ENCODE measurements around the gene WDFY4.
A peak's percentile ranks its signal among the peaks of the same experiment; 100 is the strongest.

The WDFY4 gene

GRCh38 chr10:48946332-48946731, 261.7 kb downstream of the WDFY4 start:
- H3K27ac Mint-ChIP-seq (ENCODE audit: low read depth), result no peak overlapping the region
- H3K27me3 Mint-ChIP-seq, result peaks cover 10% of the 10 kb centered on the region
- DNase-seq (ENCODE audit: low spot score in 2 of 2), result no peak
- H3K4me3 Mint-ChIP-seq, result no peak overlapping the region
- ATAC-seq (replicated peaks; ENCODE audit: extremely low read depth, poor library complexity, severe bottlenecking), result no peak
- H3K36me3 Mint-ChIP-seq (ENCODE audit: insufficient read depth), result no peaks in the 10 kb centered on the region
- no peaks in the 10 kb centered on the region for H3K4me1 Mint-ChIP-seq
- H3K9me3 Mint-ChIP-seq, result no peaks in the 10 kb centered on the region

DNA sequence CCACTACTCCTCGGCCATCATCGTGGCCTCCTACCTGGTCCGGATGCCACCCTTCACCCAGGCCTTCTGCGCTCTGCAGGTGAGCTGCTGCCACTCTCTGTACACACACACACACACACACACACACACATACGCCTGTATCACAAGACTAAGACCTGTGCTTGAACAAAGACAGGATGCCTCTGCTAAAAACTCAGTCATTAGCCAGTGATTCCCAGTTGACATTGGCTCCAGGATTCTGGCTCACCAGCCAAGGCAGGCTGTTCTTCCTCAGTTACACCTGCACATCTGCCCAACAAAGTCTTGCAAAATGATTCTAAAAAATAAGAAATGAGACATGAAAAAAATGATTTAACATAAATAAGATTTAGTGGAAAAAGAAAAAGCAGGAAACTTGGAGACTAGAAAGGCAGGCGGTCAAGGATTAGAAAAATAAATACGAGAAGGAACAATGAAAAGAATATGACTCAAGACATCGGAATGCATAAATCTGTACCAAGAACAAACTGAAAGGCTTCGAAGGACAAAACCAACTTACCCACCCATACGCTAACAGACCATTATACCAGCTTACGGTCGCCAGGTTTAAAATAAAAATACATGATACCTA, 262.3 kb downstream of the WDFY4 start:
- no peaks in the 10 kb centered on the region for H3K36me3 Mint-ChIP-seq (ENCODE audit: insufficient read depth)
- H3K27me3 Mint-ChIP-seq, result peaks cover 13% of the 10 kb centered on the region
- no peaks in the 10 kb centered on the region for H3K4me1 Mint-ChIP-seq
- ATAC-seq (replicated peaks; ENCODE audit: extremely low read depth, poor library complexity, severe bottlenecking) (no peak), DNase-seq (ENCODE audit: low spot score in 2 of 2) (no peak)
- no peaks in the 10 kb centered on the region for H3K9me3 Mint-ChIP-seq
- H3K27ac Mint-ChIP-seq (ENCODE audit: low read depth), result no peak overlapping the region
- H3K4me3 Mint-ChIP-seq, result no peak overlapping the region

DNA sequence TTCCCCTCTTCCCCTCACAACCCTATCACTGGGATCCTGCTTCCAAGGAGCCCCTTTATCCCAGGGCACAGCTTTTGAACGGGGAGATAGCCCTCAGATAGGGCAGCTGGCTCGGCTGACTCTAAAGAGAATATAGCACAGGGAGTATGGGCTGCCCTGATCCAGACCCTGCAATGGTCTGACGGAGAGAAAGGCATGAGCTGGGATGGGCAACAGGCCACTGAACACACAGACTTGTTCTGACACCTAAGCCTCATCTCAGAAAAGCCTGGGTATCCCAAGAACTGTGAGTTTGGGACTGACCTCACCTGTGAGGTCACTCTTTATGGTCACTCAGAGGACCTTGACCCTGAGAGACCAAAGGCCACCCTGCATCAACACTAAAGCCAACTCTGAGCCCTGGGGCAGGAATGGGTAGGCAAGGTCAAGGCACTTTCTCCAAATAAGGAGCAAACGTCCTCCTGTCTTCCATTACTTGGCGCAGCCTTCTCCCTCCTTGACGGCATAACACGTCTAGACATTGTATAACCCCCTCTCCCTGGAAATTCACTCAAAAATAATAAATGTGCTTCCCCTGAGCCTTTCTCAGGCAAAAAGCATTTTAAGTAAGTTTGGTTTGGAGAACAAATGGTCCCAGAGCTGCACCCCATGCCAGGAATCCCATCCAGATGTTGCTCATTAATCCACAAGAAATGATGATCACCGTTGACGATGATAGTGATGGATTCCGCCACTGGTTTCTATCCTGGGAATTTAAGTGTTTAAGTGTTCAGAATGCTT, 263.2 kb downstream of the WDFY4 start:
- Mint-ChIP-seq H3K4me3 (no peak overlapping the region), H3K9me3 (no peaks in the 10 kb centered on the region), H3K27me3 (peaks cover 13% of the 10 kb centered on the region), H3K27ac (ENCODE audit: low read depth) (no peak overlapping the region), H3K36me3 (ENCODE audit: insufficient read depth) (no peaks in the 10 kb centered on the region), H3K4me1 (no peaks in the 10 kb centered on the region)
- DNase-seq (ENCODE audit: low spot score in 2 of 2) (no peak), ATAC-seq (replicated peaks; ENCODE audit: extremely low read depth, poor library complexity, severe bottlenecking) (no peak)

- Mint-ChIP-seq H3K27me3 (peaks cover 13% of the 10 kb centered on the region), H3K36me3 (ENCODE audit: insufficient read depth) (peaks cover 2% of the 10 kb centered on the region), H3K4me3 (no peak overlapping the region), H3K27ac (ENCODE audit: low read depth) (no peak overlapping the region), H3K9me3 (no peaks in the 10 kb centered on the region), H3K4me1 (no peaks in the 10 kb centered on the region)
- ATAC-seq (replicated peaks; ENCODE audit: extremely low read depth, poor library complexity, severe bottlenecking) (peak; percentile 13), DNase-seq (ENCODE audit: low spot score in 2 of 2) (no peak)
Measured at GRCh38 chr10:48948470-48949037, 263.9 kb downstream of the WDFY4 start.

- H3K36me3 Mint-ChIP-seq (ENCODE audit: insufficient read depth), result peaks cover 2% of the 10 kb centered on the region
- no peaks in the 10 kb centered on the region for H3K9me3 Mint-ChIP-seq
- H3K27me3 Mint-ChIP-seq, result peaks cover 21% of the 10 kb centered on the region
- DNase-seq (ENCODE audit: low spot score in 2 of 2) (no peak), ATAC-seq (replicated peaks; ENCODE audit: extremely low read depth, poor library complexity, severe bottlenecking) (no peak)
- H3K4me1 Mint-ChIP-seq, result peaks cover 2% of the 10 kb centered on the region
- no peak overlapping the region for H3K4me3 Mint-ChIP-seq
- no peak overlapping the region for H3K27ac Mint-ChIP-seq (ENCODE audit: low read depth)
Measured at GRCh38 chr10:48951707-48952106, 267.0 kb downstream of the WDFY4 start.

DNA sequence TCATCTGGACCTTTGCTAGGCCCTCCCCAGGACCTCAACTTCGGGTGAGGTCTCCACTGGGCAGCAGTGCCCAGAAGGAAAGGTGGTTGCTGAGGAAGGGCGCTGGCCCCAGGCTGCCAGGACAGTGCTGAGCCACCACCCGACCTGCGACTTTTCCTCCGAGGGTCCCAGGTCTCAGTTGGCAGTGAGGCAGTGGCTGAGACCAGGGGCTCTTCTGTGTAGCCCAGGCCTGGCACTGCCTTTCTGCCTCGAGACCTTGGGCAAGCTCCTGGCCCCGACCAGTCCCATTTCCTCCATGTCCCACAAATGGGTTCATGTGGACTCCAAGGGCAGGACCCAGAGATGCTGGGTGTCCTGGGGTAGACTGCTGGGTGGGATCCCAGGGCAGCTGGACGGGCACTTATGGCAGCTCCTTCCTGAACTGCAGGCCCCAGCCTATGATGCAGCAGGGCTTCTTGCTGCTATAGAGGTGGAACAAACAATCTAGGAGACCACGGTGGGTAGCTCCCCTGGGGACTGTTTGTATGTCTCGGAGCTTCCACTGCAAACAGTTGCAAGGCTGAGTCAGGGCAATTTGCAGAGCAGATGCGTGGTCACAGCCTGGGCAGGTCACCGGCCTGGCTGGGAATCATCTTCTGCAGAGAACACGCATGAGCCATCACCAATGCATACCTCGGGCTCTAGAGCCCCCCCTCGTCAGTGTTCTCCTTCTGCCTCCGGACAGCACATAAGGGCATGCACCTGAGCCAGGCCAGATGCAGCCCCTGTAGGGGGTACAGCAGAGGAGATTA, 272.9 kb downstream of the WDFY4 start:
- no peaks in the 10 kb centered on the region for H3K9me3 Mint-ChIP-seq
- H3K36me3 Mint-ChIP-seq (ENCODE audit: insufficient read depth), result peaks cover 3% of the 10 kb centered on the region
- no peak overlapping the region for H3K27ac Mint-ChIP-seq (ENCODE audit: low read depth)
- DNase-seq (ENCODE audit: low spot score in 2 of 2) (no peak), ATAC-seq (replicated peaks; ENCODE audit: extremely low read depth, poor library complexity, severe bottlenecking) (no peak)
- peaks cover 12% of the 10 kb centered on the region for H3K27me3 Mint-ChIP-seq
- no peak overlapping the region for H3K4me3 Mint-ChIP-seq
- peaks cover 4% of the 10 kb centered on the region for H3K4me1 Mint-ChIP-seq

DNA sequence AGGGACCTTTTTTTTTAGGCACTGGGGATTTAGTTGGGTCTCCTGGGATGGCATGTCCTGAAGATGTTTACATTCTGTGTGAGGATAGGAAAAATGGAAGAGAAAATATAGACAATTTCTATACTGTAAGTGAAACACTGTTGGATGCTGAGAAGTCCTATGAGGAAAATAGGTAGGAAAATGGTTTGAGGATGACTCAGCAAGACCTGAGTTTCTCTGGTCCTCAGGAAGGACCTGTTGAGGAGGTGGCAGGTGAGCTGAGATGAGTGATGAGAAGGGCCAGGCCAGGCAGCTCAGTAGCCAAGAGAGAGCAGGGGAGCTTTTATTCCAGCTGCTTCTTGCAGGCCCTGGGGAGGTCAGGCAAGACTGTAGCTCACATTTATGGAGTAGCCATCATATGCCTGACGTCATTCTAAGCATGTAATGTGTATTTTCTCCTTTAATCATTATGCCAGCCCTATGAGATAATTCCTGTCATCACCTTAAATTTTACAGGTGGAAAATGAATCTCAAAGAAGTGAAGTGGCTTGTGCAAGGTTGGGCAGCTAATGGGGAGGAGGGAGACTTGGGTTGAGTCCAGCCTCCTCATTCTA, 274.0 kb downstream of the WDFY4 start:
- peaks cover 1% of the 10 kb centered on the region for H3K36me3 Mint-ChIP-seq (ENCODE audit: insufficient read depth)
- peaks cover 12% of the 10 kb centered on the region for H3K27me3 Mint-ChIP-seq
- no peaks in the 10 kb centered on the region for H3K9me3 Mint-ChIP-seq
- no peak overlapping the region for H3K27ac Mint-ChIP-seq (ENCODE audit: low read depth)
- no peak overlapping the region for H3K4me3 Mint-ChIP-seq
- no peak for DNase-seq (ENCODE audit: low spot score in 2 of 2)
- peaks cover 4% of the 10 kb centered on the region for H3K4me1 Mint-ChIP-seq
- ATAC-seq (replicated peaks; ENCODE audit: extremely low read depth, poor library complexity, severe bottlenecking), result no peak

GRCh38 chr10:48964038-48964437, 279.4 kb downstream of the WDFY4 start:
- no peak overlapping the region for H3K27ac Mint-ChIP-seq (ENCODE audit: low read depth)
- no peak overlapping the region for H3K4me3 Mint-ChIP-seq
- ATAC-seq (replicated peaks; ENCODE audit: extremely low read depth, poor library complexity, severe bottlenecking) (no peak), DNase-seq (ENCODE audit: low spot score in 2 of 2) (no peak)
- H3K9me3 Mint-ChIP-seq, result no peaks in the 10 kb centered on the region
- H3K36me3 Mint-ChIP-seq (ENCODE audit: insufficient read depth), result peaks cover 1% of the 10 kb centered on the region
- no peaks in the 10 kb centered on the region for H3K27me3 Mint-ChIP-seq
- no peaks in the 10 kb centered on the region for H3K4me1 Mint-ChIP-seq

GRCh38 chr10:48965460-48965859, 280.8 kb downstream of the WDFY4 start:
- ATAC-seq (replicated peaks; ENCODE audit: extremely low read depth, poor library complexity, severe bottlenecking), result no peak
- H3K27me3 Mint-ChIP-seq, result no peaks in the 10 kb centered on the region
- no peak overlapping the region for H3K27ac Mint-ChIP-seq (ENCODE audit: low read depth)

GRCh38 chr10:48968036-48968435, 283.4 kb downstream of the WDFY4 start:
- Mint-ChIP-seq H3K36me3 (ENCODE audit: insufficient read depth) (peaks cover 1% of the 10 kb centered on the region), H3K4me3 (no peak overlapping the region), H3K4me1 (no peaks in the 10 kb centered on the region), H3K27ac (ENCODE audit: low read depth) (no peak overlapping the region), H3K27me3 (peaks cover 5% of the 10 kb centered on the region), H3K9me3 (no peaks in the 10 kb centered on the region)
- DNase-seq (ENCODE audit: low spot score in 2 of 2) (no peak), ATAC-seq (replicated peaks; ENCODE audit: extremely low read depth, poor library complexity, severe bottlenecking) (no peak)

More at GRCh38 chr10:48965460-48965859, 280.8 kb downstream of the WDFY4 start:
- DNase-seq (ENCODE audit: low spot score in 2 of 2), result no peak
- H3K4me1 Mint-ChIP-seq, result no peaks in the 10 kb centered on the region
- H3K36me3 Mint-ChIP-seq (ENCODE audit: insufficient read depth), result peaks cover 1% of the 10 kb centered on the region
- no peak overlapping the region for H3K4me3 Mint-ChIP-seq
- H3K9me3 Mint-ChIP-seq, result no peaks in the 10 kb centered on the region

GRCh38 chr10:48970046-48970445, 285.4 kb downstream of the WDFY4 start:
- Mint-ChIP-seq H3K9me3 (no peaks in the 10 kb centered on the region), H3K4me3 (no peak overlapping the region), H3K4me1 (no peaks in the 10 kb centered on the region), H3K36me3 (ENCODE audit: insufficient read depth) (peaks cover 1% of the 10 kb centered on the region), H3K27ac (ENCODE audit: low read depth) (no peak overlapping the region), H3K27me3 (peaks cover 8% of the 10 kb centered on the region)
- ATAC-seq (replicated peaks; ENCODE audit: extremely low read depth, poor library complexity, severe bottlenecking) (no peak), DNase-seq (ENCODE audit: low spot score in 2 of 2) (no peak)

- no peak overlapping the region for H3K4me3 Mint-ChIP-seq
- H3K4me1 Mint-ChIP-seq, result no peaks in the 10 kb centered on the region
- peaks cover 1% of the 10 kb centered on the region for H3K36me3 Mint-ChIP-seq (ENCODE audit: insufficient read depth)
- H3K27me3 Mint-ChIP-seq, result peaks cover 8% of the 10 kb centered on the region
- H3K27ac Mint-ChIP-seq (ENCODE audit: low read depth), result no peak overlapping the region
- no peak for ATAC-seq (replicated peaks; ENCODE audit: extremely low read depth, poor library complexity, severe bottlenecking)
- H3K9me3 Mint-ChIP-seq, result no peaks in the 10 kb centered on the region
- no peak for DNase-seq (ENCODE audit: low spot score in 2 of 2)
Measured at GRCh38 chr10:48970654-48971053, 286.0 kb downstream of the WDFY4 start.
